ENCODE data around the gene ATP5PD.

Gene ATP5PD

DNA sequence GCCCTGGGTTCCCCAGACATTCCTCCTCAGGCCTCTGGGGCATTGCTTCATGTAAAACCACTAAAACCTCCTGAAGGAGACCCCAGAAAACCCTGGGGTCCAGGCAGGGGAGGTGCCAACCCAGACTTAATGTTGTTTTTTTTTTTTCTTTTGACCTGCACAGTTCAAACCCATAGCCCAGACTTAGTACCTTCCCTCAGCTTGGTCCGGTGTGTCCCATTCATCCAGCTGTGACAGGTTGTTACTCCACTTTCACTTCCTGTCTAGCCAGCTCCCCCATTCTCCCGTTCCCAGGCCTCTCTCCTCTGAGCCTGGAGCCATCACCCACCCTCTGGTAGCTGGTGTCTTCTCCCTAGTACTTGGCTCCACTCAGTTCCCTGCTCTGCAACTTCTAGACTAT is 54.5 kb downstream of the ATP5PD start:
- no peak overlapping the region for H3K4me3 ChIP-seq (ENCODE audit: low read depth, low read length)
- in situ Hi-C loops (cut with HindIII; ENCODE audit: low sequenced_read_pairs): no loop called here
- TF ChIP-seq, protein P1, sequence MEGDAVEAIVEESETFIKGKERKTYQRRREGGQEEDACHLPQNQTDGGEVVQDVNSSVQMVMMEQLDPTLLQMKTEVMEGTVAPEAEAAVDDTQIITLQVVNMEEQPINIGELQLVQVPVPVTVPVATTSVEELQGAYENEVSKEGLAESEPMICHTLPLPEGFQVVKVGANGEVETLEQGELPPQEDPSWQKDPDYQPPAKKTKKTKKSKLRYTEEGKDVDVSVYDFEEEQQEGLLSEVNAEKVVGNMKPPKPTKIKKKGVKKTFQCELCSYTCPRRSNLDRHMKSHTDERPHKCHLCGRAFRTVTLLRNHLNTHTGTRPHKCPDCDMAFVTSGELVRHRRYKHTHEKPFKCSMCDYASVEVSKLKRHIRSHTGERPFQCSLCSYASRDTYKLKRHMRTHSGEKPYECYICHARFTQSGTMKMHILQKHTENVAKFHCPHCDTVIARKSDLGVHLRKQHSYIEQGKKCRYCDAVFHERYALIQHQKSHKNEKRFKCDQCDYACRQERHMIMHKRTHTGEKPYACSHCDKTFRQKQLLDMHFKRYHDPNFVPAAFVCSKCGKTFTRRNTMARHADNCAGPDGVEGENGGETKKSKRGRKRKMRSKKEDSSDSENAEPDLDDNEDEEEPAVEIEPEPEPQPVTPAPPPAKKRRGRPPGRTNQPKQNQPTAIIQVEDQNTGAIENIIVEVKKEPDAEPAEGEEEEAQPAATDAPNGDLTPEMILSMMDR (IDR thresholded peaks at IDR 0.05; ENCODE audit: low read depth, low read length): no peak
- DNase-seq (ENCODE audit: low read depth, low spot score): no peak

DNA sequence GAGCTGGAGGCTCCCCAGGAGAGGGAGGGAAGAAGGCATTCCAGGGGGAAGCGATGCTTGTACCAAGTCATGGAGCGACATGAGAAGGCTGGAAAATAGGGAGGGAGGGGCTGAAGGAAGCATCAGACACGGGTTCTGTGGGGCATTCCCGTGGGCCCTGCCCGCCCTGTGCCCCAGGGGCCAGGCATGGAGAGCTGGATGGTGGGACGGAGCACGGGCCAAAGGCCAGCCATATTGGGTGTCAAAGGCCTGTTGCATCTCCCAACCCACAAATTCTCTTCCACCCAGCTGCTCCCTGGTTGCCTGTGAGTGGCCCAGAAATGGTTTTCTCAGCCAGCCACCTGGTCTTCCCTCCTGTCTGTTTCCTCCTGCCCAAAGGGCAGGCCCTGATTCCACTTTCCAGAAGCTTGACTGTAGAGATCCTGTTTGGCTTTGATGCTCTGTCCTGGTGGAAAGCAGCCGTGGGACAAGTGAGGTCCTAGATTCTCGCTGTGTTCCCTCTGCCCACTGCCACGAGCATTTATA is 56.1 kb downstream of the ATP5PD start:
- in situ Hi-C loops (cut with HindIII; ENCODE audit: low sequenced_read_pairs): no loop called here
- TF ChIP-seq, protein P1 (IDR thresholded peaks at IDR 0.05; ENCODE audit: low read depth, low read length): no peak
- H3K4me3 ChIP-seq (ENCODE audit: low read depth, low read length): no peak overlapping the region
- no peak for DNase-seq (ENCODE audit: low read depth, low spot score)

Measured in astrocyte of the spinal cord (primary cell).